Measurements from ENCODE around the gene ZNF225.
A peak's percentile ranks its signal among the peaks of the same experiment; 100 is the strongest.
"Not testable (repeated sequence)": the region's sequence is repeated elsewhere in the genome, so short reads cannot be mapped to it uniquely, and the experiment has no call there.

ZNF225 gene

DNA sequence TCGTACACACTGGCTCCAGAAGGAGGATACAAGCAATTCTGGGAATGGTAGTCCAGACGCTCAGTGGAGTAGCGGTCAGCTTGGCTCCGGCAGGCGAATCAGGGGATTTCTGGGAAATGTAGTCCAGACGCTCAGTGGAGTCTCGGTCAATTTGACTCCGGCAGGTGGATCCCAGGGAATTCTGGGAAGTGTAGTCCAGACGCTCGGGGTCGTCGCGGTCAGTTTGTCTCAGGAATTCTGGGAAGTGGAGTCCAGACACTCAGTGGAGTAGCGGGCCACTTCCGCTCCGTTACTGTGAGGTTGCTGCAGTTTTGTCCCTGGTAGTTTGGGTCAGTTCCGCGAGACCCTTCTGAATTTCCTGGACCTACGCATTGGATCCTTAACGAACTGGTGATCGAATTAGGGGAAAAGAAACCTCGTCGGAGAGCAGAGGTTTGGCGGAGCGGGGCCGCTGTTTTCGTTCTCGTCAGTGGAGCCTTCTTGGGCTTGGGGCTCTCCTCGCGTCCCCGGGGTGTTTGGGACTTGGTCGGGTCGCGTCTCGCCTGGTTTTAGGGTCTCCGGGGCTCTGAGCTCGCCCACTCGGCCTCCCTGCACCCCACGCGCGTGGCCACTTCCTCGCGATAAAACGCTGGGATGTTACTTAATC lies at the start of gene ZNF225:
TSS of gene ZNF225 (plus strand) at position 262 of the 646 bp plus-strand sequence. CDS start 2,429 bp downstream, outside the sequence.
- Mint-ChIP-seq H3K27ac (peak within 1 kb of the TSS; percentile 88 to 95), H3K9me3 (peaks cover 23 to 24% of the 10 kb centered on the region in 2 donors), H3K4me3 (peak within 1 kb of the TSS; percentile 95 to 97), H3K27me3 (no peaks in the 10 kb centered on the region), H3K4me1 (peaks cover 15% of the 10 kb centered on the region)
- DNase-seq (peak; percentile 74 to 86), ATAC-seq (peak; percentile 92)

- no peaks in the 10 kb centered on the region for H3K27me3 Mint-ChIP-seq
- no peak overlapping the region for H3K4me3 Mint-ChIP-seq
- DNase-seq (no peak), ATAC-seq (no peak)
- H3K4me1 Mint-ChIP-seq: peaks cover 4% of the 10 kb centered on the region
- H3K27ac Mint-ChIP-seq: no peak overlapping the region
- H3K9me3 Mint-ChIP-seq: peaks cover 53 to 69% of the 10 kb centered on the region in 2 donors
These were observed 46.9 kb upstream of the ZNF225 start for GRCh38 chr19:44066305-44066704.

DNA sequence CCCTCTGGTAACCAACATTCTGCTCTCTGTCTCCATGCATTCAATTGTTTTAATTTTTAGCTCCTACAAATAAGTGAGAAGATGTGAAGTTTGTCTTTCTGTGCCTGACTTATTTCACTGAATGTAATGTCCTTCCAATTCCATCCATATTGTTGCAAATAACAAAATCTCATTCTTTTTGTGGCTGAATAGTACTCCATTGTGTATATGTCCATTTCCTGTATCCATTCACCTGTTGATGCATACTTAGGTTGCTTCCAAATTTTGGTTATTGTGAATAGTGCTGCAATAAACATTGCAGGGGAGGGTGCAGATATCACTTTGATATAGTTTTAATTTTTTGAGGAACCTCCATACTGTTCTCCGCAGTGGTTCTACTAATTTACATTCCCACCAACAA lies 43.8 kb upstream of the ZNF225 start:
- H3K27me3 Mint-ChIP-seq: no peaks in the 10 kb centered on the region
- DNase-seq: no peak
- no peak overlapping the region for H3K4me3 Mint-ChIP-seq
- H3K4me1 Mint-ChIP-seq: peaks cover 21% of the 10 kb centered on the region
- no peak overlapping the region for H3K27ac Mint-ChIP-seq
- H3K9me3 Mint-ChIP-seq: peaks cover 45 to 59% of the 10 kb centered on the region in 2 donors
- no peak for ATAC-seq

- peak within 1 kb of the TSS; percentile 90 to 92 for H3K4me3 Mint-ChIP-seq
- ATAC-seq: peak; percentile 100
- H3K9me3 Mint-ChIP-seq: peaks cover 34 to 43% of the 10 kb centered on the region in 2 donors
- H3K27ac Mint-ChIP-seq: peak within 1 kb of the TSS; percentile 61 to 80
- H3K4me1 Mint-ChIP-seq: peaks cover 21% of the 10 kb centered on the region
- DNase-seq: peak; percentile 70 to 81
- H3K27me3 Mint-ChIP-seq: no peaks in the 10 kb centered on the region
These were observed 41.2 kb upstream of the ZNF225 start, which contains the start of gene ZNF284 for GRCh38 chr19:44071824-44072542. Gene ZNF284, plus strand, starts transcription at chr19:44072159. Its CDS starts 4,231 bp downstream, at chr19:44076390.

DNA sequence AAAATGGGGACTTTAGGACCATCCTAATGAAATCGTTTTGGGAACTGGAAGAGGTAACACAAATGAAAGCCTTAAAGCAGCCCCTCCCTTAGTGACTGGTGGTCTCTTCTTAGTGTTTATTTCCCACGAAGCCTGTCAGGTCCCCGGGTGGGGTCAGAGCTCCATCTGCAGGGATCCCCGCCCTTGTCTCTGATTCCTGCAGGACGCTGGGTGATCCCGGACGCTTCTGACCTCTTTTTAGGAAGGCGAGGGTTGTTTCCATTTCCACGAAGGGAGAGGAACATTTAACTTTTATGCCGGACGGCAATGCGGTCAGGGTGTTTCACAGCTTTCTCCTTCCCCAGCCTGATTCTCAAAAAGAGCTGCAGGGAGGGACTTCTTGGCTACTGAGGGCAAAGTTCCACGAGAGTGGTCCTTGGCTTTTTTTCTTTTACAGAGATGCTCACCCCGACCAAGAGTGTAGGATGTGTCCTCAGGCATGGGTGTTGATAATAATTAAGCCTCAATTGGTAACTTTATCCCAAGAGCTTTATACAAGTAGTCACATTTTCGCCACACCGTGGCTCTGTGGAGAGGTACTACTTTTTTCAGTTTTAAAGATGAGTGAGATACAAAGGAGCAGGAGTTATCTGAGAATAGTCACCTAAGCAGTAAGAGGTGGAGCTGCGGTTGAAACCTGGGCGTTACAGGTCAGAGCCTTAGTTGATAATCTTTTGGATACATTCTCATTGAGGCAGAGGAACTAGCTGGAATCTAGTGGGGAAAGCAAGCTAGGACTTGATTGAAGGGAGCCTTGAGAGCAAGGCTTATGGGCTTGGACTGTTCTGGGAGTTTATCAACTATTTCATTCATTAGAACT lies 40.4 kb upstream of the ZNF225 start:
- ATAC-seq (no peak), DNase-seq (no peak)
- Mint-ChIP-seq H3K27ac (no peak overlapping the region), H3K4me3 (peak overlapping the region; percentile 90 to 92), H3K27me3 (no peaks in the 10 kb centered on the region), H3K4me1 (peaks cover 21% of the 10 kb centered on the region), H3K9me3 (peaks cover 26 to 36% of the 10 kb centered on the region in 2 donors)

DNA sequence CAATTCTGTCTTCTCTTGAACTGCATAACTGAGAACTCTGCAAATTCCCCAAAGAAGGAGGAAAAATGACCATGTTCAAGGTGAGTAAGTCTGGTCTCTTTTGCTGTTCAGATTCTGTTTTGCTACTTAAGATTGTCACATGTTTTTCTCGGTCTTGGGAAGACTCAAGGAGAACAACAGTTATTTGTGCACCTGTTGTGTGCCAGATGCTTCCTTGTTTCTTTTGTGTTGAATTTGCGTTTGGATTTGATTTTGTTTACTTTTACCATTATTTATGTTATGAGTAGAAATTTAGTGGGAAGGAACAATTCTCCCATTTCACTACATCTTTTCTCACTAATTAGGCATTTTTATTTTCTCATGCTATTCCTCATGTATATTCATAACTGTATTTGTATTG lies 36.9 kb upstream of the ZNF225 start:
- ATAC-seq: no peak
- peaks cover 17% of the 10 kb centered on the region for H3K4me1 Mint-ChIP-seq
- no peak overlapping the region for H3K4me3 Mint-ChIP-seq
- H3K27me3 Mint-ChIP-seq: no peaks in the 10 kb centered on the region
- DNase-seq: no peak
- H3K27ac Mint-ChIP-seq: no peak overlapping the region
- H3K9me3 Mint-ChIP-seq: peaks cover 7 to 10% of the 10 kb centered on the region in 2 donors

- ATAC-seq: no peak
- Mint-ChIP-seq H3K27ac (no peak overlapping the region), H3K4me3 (no peak overlapping the region), H3K9me3 (peaks cover 1 to 5% of the 10 kb centered on the region in 2 donors), H3K27me3 (no peaks in the 10 kb centered on the region), H3K4me1 (peaks cover 19% of the 10 kb centered on the region)
- no peak for DNase-seq
These were observed 21.1 kb upstream of the ZNF225 start for GRCh38 chr19:44092108-44092507.

DNA sequence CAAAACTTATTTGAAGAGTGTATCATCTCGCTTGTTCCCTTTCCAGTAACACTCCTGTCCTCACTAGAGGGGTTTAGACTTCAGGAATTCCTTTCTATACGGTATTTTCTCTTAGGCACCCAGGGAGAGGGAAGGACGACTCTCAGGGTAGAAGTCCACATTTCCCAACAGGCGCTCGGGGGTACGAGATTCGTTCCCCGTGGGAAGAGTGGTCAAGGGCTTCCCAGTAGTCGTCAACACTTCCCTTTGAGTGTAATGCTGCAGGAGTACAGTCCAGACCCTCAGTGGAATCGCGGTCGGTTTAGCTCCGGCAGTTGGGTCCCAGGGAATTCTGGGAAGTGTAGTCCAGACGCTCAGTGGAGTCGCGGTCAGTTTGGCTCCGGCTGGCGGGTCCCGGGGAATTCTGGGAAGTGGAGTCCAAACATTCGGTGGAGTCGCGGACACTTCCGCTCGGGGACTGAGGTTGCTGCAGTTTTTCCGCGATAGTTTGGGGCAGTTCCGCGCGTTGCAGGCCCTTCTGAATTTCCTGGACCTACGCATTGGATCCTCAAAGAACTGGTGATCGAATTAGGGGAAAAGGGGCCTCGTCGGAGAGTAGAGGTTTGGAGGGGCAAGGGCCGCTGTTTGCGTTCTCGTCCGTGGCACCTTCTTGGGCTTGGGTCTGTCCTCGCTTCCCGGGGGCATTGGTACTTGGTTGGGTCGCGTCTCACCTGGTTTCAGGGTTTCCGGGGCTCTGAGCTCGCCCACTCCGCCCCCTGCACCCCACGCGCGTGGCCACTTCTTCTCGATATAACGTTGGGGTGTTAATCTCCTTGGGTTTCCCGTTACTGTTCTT lies 19.1 kb upstream of the ZNF225 start, which contains the start of gene ZNF224:
TSS of gene ZNF224 (plus strand) at position 431 of the 835 bp plus-strand sequence. CDS start 3,513 bp downstream, outside the sequence.
- Mint-ChIP-seq H3K4me1 (peaks cover 19% of the 10 kb centered on the region), H3K4me3 (peak within 1 kb of the TSS; percentile 81 to 99), H3K9me3 (peaks cover 8 to 10% of the 10 kb centered on the region in 2 donors), H3K27ac (peak within 1 kb of the TSS; percentile 94), H3K27me3 (no peaks in the 10 kb centered on the region)
- ATAC-seq: peak; percentile 87
- DNase-seq: peak; percentile 72 to 81

GRCh38 chr19:44107751-44108150 lies 5.4 kb upstream of the ZNF225 start:
- no peaks in the 10 kb centered on the region for H3K27me3 Mint-ChIP-seq
- DNase-seq: no peak
- peaks cover 6% of the 10 kb centered on the region for H3K4me1 Mint-ChIP-seq
- H3K9me3 Mint-ChIP-seq: peaks cover 43 to 65% of the 10 kb centered on the region in 2 donors
- H3K4me3 Mint-ChIP-seq: no peak overlapping the region
- ATAC-seq: no peak
- no peak overlapping the region for H3K27ac Mint-ChIP-seq

- Mint-ChIP-seq H3K27me3 (no peaks in the 10 kb centered on the region), H3K4me3 (no peak overlapping the region), H3K9me3 (peaks cover 43 to 51% of the 10 kb centered on the region in 2 donors), H3K4me1 (peaks cover 13% of the 10 kb centered on the region), H3K27ac (no peak overlapping the region)
- DNase-seq: no peak
- no peak for ATAC-seq
These were observed 3.7 kb upstream of the ZNF225 start for GRCh38 chr19:44109458-44109857.

DNA sequence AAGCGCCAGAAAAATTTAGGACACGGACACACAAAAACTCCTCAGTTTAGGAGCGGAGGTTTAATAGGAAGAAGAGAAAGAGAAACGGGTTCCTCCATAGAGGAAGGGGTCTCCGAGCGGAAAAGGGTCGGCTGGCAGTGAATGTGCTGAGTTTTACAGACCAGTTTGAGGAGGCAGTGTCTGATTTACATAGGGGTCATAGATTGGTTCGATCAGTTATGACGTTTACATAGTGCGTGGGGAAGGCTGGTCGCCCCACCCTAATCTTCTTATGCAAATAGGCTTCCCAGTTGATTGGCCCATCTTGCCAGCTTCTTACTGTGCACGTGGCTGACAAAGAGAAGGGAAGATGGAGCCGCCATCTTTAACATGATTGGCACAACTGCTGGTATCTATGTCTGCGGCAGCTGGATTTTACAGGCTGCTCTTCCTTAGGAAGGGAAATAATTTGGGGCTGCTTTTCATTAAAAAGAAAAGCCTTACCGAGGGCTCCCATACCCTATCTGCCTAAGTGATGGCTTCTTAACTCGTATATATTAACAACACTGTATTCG lies 1.2 kb upstream of the ZNF225 start:
- Mint-ChIP-seq H3K27me3 (no peaks in the 10 kb centered on the region), H3K9me3 (peaks cover 35 to 37% of the 10 kb centered on the region in 2 donors), H3K4me3 (peak overlapping the region; percentile 59 to 97), H3K27ac (no peak overlapping the region), H3K4me1 (peaks cover 15% of the 10 kb centered on the region)
- DNase-seq (peak in 1 of 2 donors; percentile 23), ATAC-seq (peak; percentile 49)

- H3K27me3 Mint-ChIP-seq: no peaks in the 10 kb centered on the region
- no peak for DNase-seq
- H3K27ac Mint-ChIP-seq: peak overlapping the region in 1 of 2 donors; percentile 95
- H3K4me3 Mint-ChIP-seq: peak overlapping the region; percentile 95 to 97
- ATAC-seq: no peak
- peaks cover 15% of the 10 kb centered on the region for H3K4me1 Mint-ChIP-seq
- H3K9me3 Mint-ChIP-seq: peaks cover 28 to 29% of the 10 kb centered on the region in 2 donors
These were observed 429 bp upstream of the ZNF225 start for GRCh38 chr19:44112802-44113137.

GRCh38 chr19:44113784-44114390 lies 688 bp downstream of the ZNF225 start:
- Mint-ChIP-seq H3K9me3 (peaks cover 19 to 23% of the 10 kb centered on the region in 2 donors), H3K27me3 (no peaks in the 10 kb centered on the region), H3K4me1 (peaks cover 15% of the 10 kb centered on the region), H3K27ac (peak overlapping the region; percentile 88 to 95), H3K4me3 (peak overlapping the region; percentile 95 to 97)
- DNase-seq (no peak), ATAC-seq (no peak)

- peak overlapping the region in 1 of 2 donors; percentile 26 for H3K27ac Mint-ChIP-seq
- ATAC-seq, H3K4me3 Mint-ChIP-seq, H3K27me3 Mint-ChIP-seq, H3K4me1 Mint-ChIP-seq, DNase-seq: not testable (repeated sequence)
- H3K9me3 Mint-ChIP-seq: peaks cover 58 to 65% of the 10 kb centered on the region in 2 donors
These were observed 8.0 kb downstream of the ZNF225 start for GRCh38 chr19:44121162-44121561.

All from stimulated activated naive CD8-positive, alpha-beta T cell treated with anti-CD3 and anti-CD28 coated beads, Interleukin-15, amount 100 ng/mL, for 72 hours (primary cell).